Measurements from ENCODE around the gene FBXL3. TPM values are rescaled to one million over a fixed set of nuclear protein-coding genes. Genes with fewer than 3 reads are reported as not detected.

The FBXL3 gene
- polyA plus RNA-seq, 1 donor (not counting 4 experiments of a cell fraction or from before 2014, with no cell fraction given) = 25.4 TPM

DNA sequence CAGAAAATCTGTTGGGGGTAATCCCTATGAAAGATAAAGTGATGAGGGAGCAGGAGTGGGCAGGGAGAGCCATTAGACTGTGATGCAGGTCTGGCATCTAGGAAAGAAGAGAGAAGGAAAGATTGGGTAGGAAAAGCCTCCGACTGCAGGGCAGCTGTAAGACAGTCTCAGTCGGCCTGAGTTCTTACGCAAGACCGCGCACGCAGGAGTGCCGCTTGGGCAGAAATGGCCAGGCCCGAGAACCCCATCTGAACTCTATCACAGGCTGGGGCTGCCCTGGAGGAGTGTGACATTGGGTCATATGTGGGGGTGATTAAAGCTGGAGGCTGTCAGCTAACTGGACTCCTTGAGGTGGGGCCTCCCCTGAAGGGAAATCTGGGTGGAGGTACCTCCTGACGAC lies 13.9 kb upstream of the FBXL3 start:
- dilution Hi-C loops (cut with MboI; ENCODE audit: extremely low pct_ligation_motif_present, low sequenced_read_pairs) = no loop called here
- Histone ChIP-seq H3K4me1 (ENCODE audit: control insufficient read depth, extremely low read depth, insufficient read depth, low read length) (no peaks in the 10 kb centered on the region), H3K4me3 (ENCODE audit: control insufficient read depth in 2 of 3, extremely low read depth in 1 of 3, insufficient read depth in 2 of 3, low read depth in 1 of 3, low read length in 3 of 3) (no peak overlapping the region)

DNA sequence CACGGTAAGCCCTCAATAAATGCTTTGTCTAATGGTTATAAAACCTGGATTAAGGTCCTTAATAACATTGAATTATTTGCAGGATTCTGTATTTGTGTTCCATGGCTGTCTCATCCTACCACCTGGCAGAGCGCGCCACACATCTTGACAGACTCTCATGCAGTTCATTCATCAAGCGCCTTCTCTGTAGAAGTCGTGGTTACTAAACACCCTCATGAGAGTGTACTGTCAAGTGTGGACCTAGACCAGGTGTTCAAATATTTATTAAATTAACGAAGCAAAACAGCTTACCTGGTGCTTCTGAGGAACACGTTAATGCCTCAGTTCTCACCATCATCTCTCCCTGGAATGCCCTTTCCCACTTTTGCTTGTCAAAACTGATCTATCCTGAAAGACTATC lies 13.1 kb upstream of the FBXL3 start:
- Histone ChIP-seq H3K27ac (ENCODE audit: control insufficient read depth, insufficient read depth, low read length) (no peak overlapping the region), H3K9me1 (ENCODE audit: control insufficient read depth, extremely low read depth, insufficient read depth, low read length) (no peaks in the 10 kb centered on the region), H3K4me1 (ENCODE audit: control insufficient read depth, extremely low read depth, insufficient read depth, low read length) (no peaks in the 10 kb centered on the region), H3K79me2 (ENCODE audit: control insufficient read depth, insufficient read depth, low read length) (no peaks in the 10 kb centered on the region), H3K4me3 (ENCODE audit: control insufficient read depth in 2 of 3, extremely low read depth in 1 of 3, insufficient read depth in 2 of 3, low read depth in 1 of 3, low read length in 3 of 3) (no peak overlapping the region), H2AFZ (ENCODE audit: control insufficient read depth, low read length) (no peak overlapping the region), H3K36me3 (ENCODE audit: control insufficient read depth in 2 of 2, extremely low read depth in 1 of 2, insufficient read depth in 2 of 2, low read length in 2 of 2) (peaks cover 0 to 3% of the 10 kb centered on the region in 2 experiments), H3K27me3 (ENCODE audit: control insufficient read depth, extremely low read depth, insufficient read depth, low read length) (no peaks in the 10 kb centered on the region), H4K20me1 (ENCODE audit: control insufficient read depth, extremely low read depth, insufficient read depth, low read length) (no peaks in the 10 kb centered on the region), H3K4me2 (ENCODE audit: control insufficient read depth, extremely low read depth, insufficient read depth, low read depth, low read length) (no peak overlapping the region), H3K9ac (ENCODE audit: control insufficient read depth, extremely low read depth, insufficient read depth, low read length) (no peak overlapping the region), H3K9me3 (ENCODE audit: control insufficient read depth, low read depth, low read length) (no peaks in the 10 kb centered on the region)
- dilution Hi-C loops (cut with MboI; ENCODE audit: extremely low pct_ligation_motif_present, low sequenced_read_pairs) = no loop called here
- FAIRE-seq (no peak), DNase-seq (ENCODE audit: low read depth, low spot score) (no peak)
- no peak for TF ChIP-seq EZH2 (IDR thresholded peaks at IDR 0.05; ENCODE audit: low read length)
- TF ChIP-seq, protein P1, sequence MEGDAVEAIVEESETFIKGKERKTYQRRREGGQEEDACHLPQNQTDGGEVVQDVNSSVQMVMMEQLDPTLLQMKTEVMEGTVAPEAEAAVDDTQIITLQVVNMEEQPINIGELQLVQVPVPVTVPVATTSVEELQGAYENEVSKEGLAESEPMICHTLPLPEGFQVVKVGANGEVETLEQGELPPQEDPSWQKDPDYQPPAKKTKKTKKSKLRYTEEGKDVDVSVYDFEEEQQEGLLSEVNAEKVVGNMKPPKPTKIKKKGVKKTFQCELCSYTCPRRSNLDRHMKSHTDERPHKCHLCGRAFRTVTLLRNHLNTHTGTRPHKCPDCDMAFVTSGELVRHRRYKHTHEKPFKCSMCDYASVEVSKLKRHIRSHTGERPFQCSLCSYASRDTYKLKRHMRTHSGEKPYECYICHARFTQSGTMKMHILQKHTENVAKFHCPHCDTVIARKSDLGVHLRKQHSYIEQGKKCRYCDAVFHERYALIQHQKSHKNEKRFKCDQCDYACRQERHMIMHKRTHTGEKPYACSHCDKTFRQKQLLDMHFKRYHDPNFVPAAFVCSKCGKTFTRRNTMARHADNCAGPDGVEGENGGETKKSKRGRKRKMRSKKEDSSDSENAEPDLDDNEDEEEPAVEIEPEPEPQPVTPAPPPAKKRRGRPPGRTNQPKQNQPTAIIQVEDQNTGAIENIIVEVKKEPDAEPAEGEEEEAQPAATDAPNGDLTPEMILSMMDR (optimal IDR thresholded peaks at IDR 0.05 in 1 of 3, IDR thresholded peaks at IDR 0.05 in 1 of 3, conservative IDR thresholded peaks at IDR 0.05 in 1 of 3; ENCODE audit: extremely low read depth in 1 of 3, insufficient read depth in 2 of 3, low read length in 3 of 3) = no peak

More for the DNA sequence above, 13.9 kb upstream of the FBXL3 start:
- H3K9ac ChIP-seq (ENCODE audit: control insufficient read depth, extremely low read depth, insufficient read depth, low read length) = no peak overlapping the region
- H2AFZ ChIP-seq (ENCODE audit: control insufficient read depth, low read length) = no peak overlapping the region
- FAIRE-seq (no peak), DNase-seq (ENCODE audit: low read depth, low spot score) (no peak)
- peaks cover 0 to 4% of the 10 kb centered on the region in 2 experiments for H3K36me3 ChIP-seq (ENCODE audit: control insufficient read depth in 2 of 2, extremely low read depth in 1 of 2, insufficient read depth in 2 of 2, low read length in 2 of 2)
- H3K79me2 ChIP-seq (ENCODE audit: control insufficient read depth, insufficient read depth, low read length) = no peaks in the 10 kb centered on the region
- no peak for TF ChIP-seq EZH2 (IDR thresholded peaks at IDR 0.05; ENCODE audit: low read length)
- TF ChIP-seq, protein P1 (optimal IDR thresholded peaks at IDR 0.05 in 1 of 3, IDR thresholded peaks at IDR 0.05 in 1 of 3, conservative IDR thresholded peaks at IDR 0.05 in 1 of 3; ENCODE audit: extremely low read depth in 1 of 3, insufficient read depth in 2 of 3, low read length in 3 of 3) = no peak
- H4K20me1 ChIP-seq (ENCODE audit: control insufficient read depth, extremely low read depth, insufficient read depth, low read length) = no peaks in the 10 kb centered on the region
- no peak overlapping the region for H3K4me2 ChIP-seq (ENCODE audit: control insufficient read depth, extremely low read depth, insufficient read depth, low read depth, low read length)
- H3K27ac ChIP-seq (ENCODE audit: control insufficient read depth, insufficient read depth, low read length) = no peak overlapping the region
- H3K9me3 ChIP-seq (ENCODE audit: control insufficient read depth, low read depth, low read length) = no peaks in the 10 kb centered on the region
- no peaks in the 10 kb centered on the region for H3K9me1 ChIP-seq (ENCODE audit: control insufficient read depth, extremely low read depth, insufficient read depth, low read length)
- H3K27me3 ChIP-seq (ENCODE audit: control insufficient read depth, extremely low read depth, insufficient read depth, low read length) = no peaks in the 10 kb centered on the region
